Heart right ventricle (tissue), 16 donors: ENCODE results near the gene KRTAP22-2. TPM values are rescaled to one million over a fixed set of nuclear protein-coding genes. Genes with fewer than 3 reads are reported as not detected.

Source experiments
- ATAC-seq, 8 donors: fragments of 200-7000 bp; cut with Tn5 transposase; one replicate each; pipeline ENCODE4 v1.9.1; 2020; ENCODE audit warnings: mild to moderate bottlenecking in 8 of 8, moderate library complexity in 8 of 8, moderate number of reproducible peaks in 1 of 8
- DNase-seq, 2 donors: peaks; one replicate each; pipeline ENCODE4 v3.0.0-alpha.2; 2020
- H3K27ac ChIP-seq, 10 donors: fragments of 200-600 bp; sonication (generic) in 2 of 10; one replicate each; pipeline versions ENCODE4 v1.5.0 to v1.8.0; 2020 to 2022; ENCODE audit warnings: mild to moderate bottlenecking in 3 of 10
- H3K27me3 ChIP-seq, 7 donors: fragments of 200-600 bp; one replicate each; pipeline ENCODE4 v1.8.0; 2021 to 2022; ENCODE audit warnings: mild to moderate bottlenecking in 2 of 7
- H3K36me3 ChIP-seq, 9 donors: fragments of 200-600 bp; sonication (generic) in 1 of 9; one replicate each; pipeline versions ENCODE4 v1.5.0 to v1.8.0; 2020 to 2022; ENCODE audit warnings: mild to moderate bottlenecking in 2 of 9
- H3K4me1 ChIP-seq, 9 donors: fragments of 200-600 bp; sonication (generic) in 1 of 9; one replicate each; pipeline versions ENCODE4 v1.5.0 to v1.8.0; 2020 to 2022; ENCODE audit warnings: mild to moderate bottlenecking in 4 of 9
- H3K4me3 ChIP-seq, 10 donors: fragments of 200-600 bp; sonication (generic) in 2 of 10; one replicate each; pipeline versions ENCODE4 v1.5.0 to v1.8.0; 2020 to 2022; ENCODE audit warnings: mild to moderate bottlenecking in 7 of 10, moderate library complexity in 2 of 10
- H3K9me3 ChIP-seq, 11 donors: fragments of 200-600 bp in 10 of 11; sonication (generic) in 2 of 11; one replicate each; pipeline versions ENCODE4 v1.5.0 to v1.8.0; 2013 to 2022; ENCODE audit warnings: mild to moderate bottlenecking in 2 of 11, control low read depth in 1 of 11, moderate library complexity in 1 of 11
- WGBS, 2 donors: extraction: QIAGEN DNeasy Blood & Tissue Kit; methylation state at CpG; one replicate each; pipeline ENCODE4 v1.1.7; 2013; ENCODE audit warnings: inconsistent platforms in 1 of 2; 5-methylcytosine and 5-hydroxymethylcytosine counted together
- intact Hi-C, 10 donors: fragments of 100-400 bp; cut with DNase I; formaldehyde crosslinking; loops; one replicate each; pipeline versions ENCODE4 v1.11.1 to v1.14.2; 2022
- polyA plus RNA-seq, 2 donors: library from polyadenylated mRNA; stranded (reverse); fragments of 200-250 nt; gene quantifications; one replicate each; pipeline ENCODE4 v1.2.3, GENCODE V29; 2013
- total RNA-seq, 10 donors: library from RNA; stranded (reverse); fragmentation: NEBNext Ultra II Directional in 3 of 10; extraction: Animal tissue kit (Norgen Biotek cat#: 25700) in 3 of 10; gene quantifications; one replicate each; pipeline versions ENCODE4 v1.2.1 to v1.2.4, GENCODE V29; 2021 to 2023
- TF ChIP-seq, protein P1 (sequence below), 9 donors: fragments of 200-600 bp; sonication (generic) in 2 of 9; IDR thresholded peaks; one replicate each; pipeline versions ENCODE4 v1.5.0 to v1.8.0; 2021 to 2022; ENCODE audit warnings: antibody characterized with exemption in 9 of 9, mild to moderate bottlenecking in 5 of 9, moderate library complexity in 1 of 9
- donor health status: Arrhythmogenic right ventricular cardiomyopathy.
- donor health status: ischemic (EF 13 %, LVEDD 7.1; RV severe dilation, severe dysfunction).
- donor health status: healthy with polysubstance abuse.
- donor health status: DM: no; HTN: yes; CAD: no.
- donor health status: DM: no; HTN: no; CAD: no.
- donor health status: ischemic (EF 25% LVEDD 6.9; RV normal size, moderate dysfunction).
- donor health status: ischemic (EF 25% LVEDD 5.7; RV mildly dilated, moderate dysfunction).
- donor health status: healthy.
- donor health status: DM: yes; HTN: yes; CAD: no.
- donor health status: Ischemic cardiomyopathy.
- donor health status: ischemic (EF 35%, LVEDD 5.7; RV mildly dilated, moderate dysfunction).
- donor health status: nonischemic (EF 11% LVEDD 7.7; RV severe dilation, severe dysfunction).
- donor health status: DM: yes; HTN: yes; CAD: no.
- donor health status: PGD.
- donor health status: ischemic (EF 29% LVEDD 5.4; RV normal size, mild dysfunction).
- donor health status: nonischemic (EF 23%, LVEDD 6.1; RV moderate dilation, normal function).

Gene KRTAP22-2
- total and polyA plus RNA-seq, 12 donors: not detected

DNA sequence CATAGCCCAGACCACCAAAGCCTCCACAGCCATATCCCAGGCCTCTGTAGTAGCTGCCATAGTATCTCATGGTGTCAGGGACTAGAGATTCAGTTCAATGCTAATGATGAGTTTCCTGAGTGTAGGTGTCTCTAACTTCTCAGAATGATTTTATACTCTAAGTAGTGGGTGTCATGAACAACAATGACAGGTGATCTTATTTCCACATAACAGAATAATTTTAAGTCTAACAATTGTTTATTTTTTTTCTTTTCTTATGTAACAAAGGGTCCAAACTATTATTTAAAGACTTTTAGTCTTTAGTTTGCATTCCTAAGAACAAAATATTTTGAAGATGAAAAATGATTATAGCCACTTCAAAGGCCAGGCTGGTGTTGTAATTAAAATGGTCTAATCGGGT, 48.4 kb downstream of the KRTAP22-2 start, which contains the start of gene KRTAP19-6:
TSS of gene KRTAP19-6 (minus strand) at position 101 of the 400 bp plus-strand sequence. CDS start at position 70, 31 bp downstream.
- Histone ChIP-seq H3K27me3 (no peaks in the 10 kb centered on the region), H3K9me3 (peaks cover 0 to 11% (median 0%) of the 10 kb centered on the region in 11 donors), H3K4me1 (no peaks in the 10 kb centered on the region), H3K4me3 (no peak within 1 kb of the TSS), H3K36me3 (no peaks in the 10 kb centered on the region), H3K27ac (no peak within 1 kb of the TSS)
- TF ChIP-seq, protein P1, sequence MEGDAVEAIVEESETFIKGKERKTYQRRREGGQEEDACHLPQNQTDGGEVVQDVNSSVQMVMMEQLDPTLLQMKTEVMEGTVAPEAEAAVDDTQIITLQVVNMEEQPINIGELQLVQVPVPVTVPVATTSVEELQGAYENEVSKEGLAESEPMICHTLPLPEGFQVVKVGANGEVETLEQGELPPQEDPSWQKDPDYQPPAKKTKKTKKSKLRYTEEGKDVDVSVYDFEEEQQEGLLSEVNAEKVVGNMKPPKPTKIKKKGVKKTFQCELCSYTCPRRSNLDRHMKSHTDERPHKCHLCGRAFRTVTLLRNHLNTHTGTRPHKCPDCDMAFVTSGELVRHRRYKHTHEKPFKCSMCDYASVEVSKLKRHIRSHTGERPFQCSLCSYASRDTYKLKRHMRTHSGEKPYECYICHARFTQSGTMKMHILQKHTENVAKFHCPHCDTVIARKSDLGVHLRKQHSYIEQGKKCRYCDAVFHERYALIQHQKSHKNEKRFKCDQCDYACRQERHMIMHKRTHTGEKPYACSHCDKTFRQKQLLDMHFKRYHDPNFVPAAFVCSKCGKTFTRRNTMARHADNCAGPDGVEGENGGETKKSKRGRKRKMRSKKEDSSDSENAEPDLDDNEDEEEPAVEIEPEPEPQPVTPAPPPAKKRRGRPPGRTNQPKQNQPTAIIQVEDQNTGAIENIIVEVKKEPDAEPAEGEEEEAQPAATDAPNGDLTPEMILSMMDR (IDR thresholded peaks at IDR 0.05): no peak
- intact Hi-C loops: no loop called here
- no peak for DNase-seq
- ATAC-seq: no peak
- 86 to 88% methylated on average over 1 of the region's 1 CpG for WGBS, 2 donors

Other genes starting within 250 kb of the KRTAP22-2 start
- gene KRTAP23-1, start 241.8 kb downstream of the KRTAP22-2 start, total RNA-seq: not detected
- not detected for gene KRTAP23-1, start 241.8 kb downstream of the KRTAP22-2 start, polyA plus RNA-seq
- gene KRTAP13-2, start 218.1 kb downstream of the KRTAP22-2 start, total RNA-seq: not detected
- not detected for gene KRTAP13-2, start 218.1 kb downstream of the KRTAP22-2 start, polyA plus RNA-seq
- gene KRTAP13-1, start 194.4 kb downstream of the KRTAP22-2 start, total RNA-seq: not detected
- not detected for gene KRTAP13-1, start 194.4 kb downstream of the KRTAP22-2 start, polyA plus RNA-seq
- gene KRTAP13-3, start 164.5 kb downstream of the KRTAP22-2 start, total RNA-seq: not detected
- not detected for gene KRTAP13-3, start 164.5 kb downstream of the KRTAP22-2 start, polyA plus RNA-seq
- gene KRTAP13-4, start 160.2 kb downstream of the KRTAP22-2 start, total RNA-seq: not detected
- gene KRTAP13-4, start 160.2 kb downstream of the KRTAP22-2 start, polyA plus RNA-seq: not detected
- not detected for gene KRTAP15-1, start 150.1 kb downstream of the KRTAP22-2 start, total RNA-seq
- not detected for gene KRTAP15-1, start 150.1 kb downstream of the KRTAP22-2 start, polyA plus RNA-seq
- not detected for gene KRTAP19-1, start 110.0 kb downstream of the KRTAP22-2 start, total RNA-seq
- gene KRTAP19-1, start 110.0 kb downstream of the KRTAP22-2 start, polyA plus RNA-seq: not detected
- not detected for gene KRTAP19-2, start 103.0 kb downstream of the KRTAP22-2 start, total RNA-seq
- not detected for gene KRTAP19-2, start 103.0 kb downstream of the KRTAP22-2 start, polyA plus RNA-seq
- gene KRTAP19-3, start 98.4 kb downstream of the KRTAP22-2 start, total RNA-seq: not detected
- gene KRTAP19-3, start 98.4 kb downstream of the KRTAP22-2 start, polyA plus RNA-seq: not detected
- not detected for gene KRTAP19-4, start 93.2 kb downstream of the KRTAP22-2 start, total RNA-seq
- gene KRTAP19-4, start 93.2 kb downstream of the KRTAP22-2 start, polyA plus RNA-seq: not detected
- gene KRTAP19-5, start 88.3 kb downstream of the KRTAP22-2 start, total RNA-seq: not detected
- not detected for gene KRTAP19-5, start 88.3 kb downstream of the KRTAP22-2 start, polyA plus RNA-seq
- not detected for gene KRTAP19-6, start 48.5 kb downstream of the KRTAP22-2 start, total RNA-seq
- gene KRTAP19-6, start 48.5 kb downstream of the KRTAP22-2 start, polyA plus RNA-seq: not detected
- gene KRTAP19-7, start 29.1 kb downstream of the KRTAP22-2 start, total RNA-seq: not detected
- not detected for gene KRTAP19-7, start 29.1 kb downstream of the KRTAP22-2 start, polyA plus RNA-seq
- not detected for gene KRTAP6-3, start 2.0 kb upstream of the KRTAP22-2 start, total RNA-seq
- not detected for gene KRTAP6-3, start 2.0 kb upstream of the KRTAP22-2 start, polyA plus RNA-seq
- gene KRTAP6-2, start 8.5 kb upstream of the KRTAP22-2 start, total RNA-seq: not detected
- gene KRTAP6-2, start 8.5 kb upstream of the KRTAP22-2 start, polyA plus RNA-seq: not detected
- gene KRTAP22-1, start 10.7 kb upstream of the KRTAP22-2 start, total RNA-seq: not detected
- gene KRTAP22-1, start 10.7 kb upstream of the KRTAP22-2 start, polyA plus RNA-seq: not detected
- not detected for gene KRTAP6-1, start 23.5 kb upstream of the KRTAP22-2 start, total RNA-seq
- not detected for gene KRTAP6-1, start 23.5 kb upstream of the KRTAP22-2 start, polyA plus RNA-seq
- gene KRTAP20-1, start 26.0 kb upstream of the KRTAP22-2 start, total RNA-seq: not detected
- gene KRTAP20-1, start 26.0 kb upstream of the KRTAP22-2 start, polyA plus RNA-seq: not detected
- gene KRTAP20-4, start 30.2 kb upstream of the KRTAP22-2 start, total RNA-seq: not detected
- gene KRTAP20-4, start 30.2 kb upstream of the KRTAP22-2 start, polyA plus RNA-seq: not detected
- gene KRTAP20-2, start 44.8 kb upstream of the KRTAP22-2 start, total RNA-seq: not detected
- gene KRTAP20-2, start 44.8 kb upstream of the KRTAP22-2 start, polyA plus RNA-seq: not detected
- gene KRTAP20-3, start 52.5 kb upstream of the KRTAP22-2 start, total RNA-seq: not detected
- not detected for gene KRTAP20-3, start 52.5 kb upstream of the KRTAP22-2 start, polyA plus RNA-seq
- not detected for gene KRTAP21-3, start 128.4 kb upstream of the KRTAP22-2 start, total RNA-seq
- gene KRTAP21-3, start 128.4 kb upstream of the KRTAP22-2 start, polyA plus RNA-seq: not detected
- gene KRTAP21-2, start 156.9 kb upstream of the KRTAP22-2 start, total RNA-seq: not detected
- gene KRTAP21-2, start 156.9 kb upstream of the KRTAP22-2 start, polyA plus RNA-seq: not detected
- gene KRTAP21-1, start 165.0 kb upstream of the KRTAP22-2 start, total RNA-seq: not detected
- gene KRTAP21-1, start 165.0 kb upstream of the KRTAP22-2 start, polyA plus RNA-seq: not detected
- gene KRTAP8-1, start 222.9 kb upstream of the KRTAP22-2 start, total RNA-seq: not detected
- gene KRTAP8-1, start 222.9 kb upstream of the KRTAP22-2 start, polyA plus RNA-seq: not detected
- gene KRTAP7-1, start 239.4 kb upstream of the KRTAP22-2 start, total RNA-seq: not detected
- gene KRTAP7-1, start 239.4 kb upstream of the KRTAP22-2 start, polyA plus RNA-seq: not detected